ENCODE measurements around the gene CRHR1. TPM values are rescaled to one million over a fixed set of nuclear protein-coding genes. Genes with fewer than 3 reads are reported as not detected.

CRHR1 gene
- total RNA-seq, 4 donors from 2014 or later, result not detected

DNA sequence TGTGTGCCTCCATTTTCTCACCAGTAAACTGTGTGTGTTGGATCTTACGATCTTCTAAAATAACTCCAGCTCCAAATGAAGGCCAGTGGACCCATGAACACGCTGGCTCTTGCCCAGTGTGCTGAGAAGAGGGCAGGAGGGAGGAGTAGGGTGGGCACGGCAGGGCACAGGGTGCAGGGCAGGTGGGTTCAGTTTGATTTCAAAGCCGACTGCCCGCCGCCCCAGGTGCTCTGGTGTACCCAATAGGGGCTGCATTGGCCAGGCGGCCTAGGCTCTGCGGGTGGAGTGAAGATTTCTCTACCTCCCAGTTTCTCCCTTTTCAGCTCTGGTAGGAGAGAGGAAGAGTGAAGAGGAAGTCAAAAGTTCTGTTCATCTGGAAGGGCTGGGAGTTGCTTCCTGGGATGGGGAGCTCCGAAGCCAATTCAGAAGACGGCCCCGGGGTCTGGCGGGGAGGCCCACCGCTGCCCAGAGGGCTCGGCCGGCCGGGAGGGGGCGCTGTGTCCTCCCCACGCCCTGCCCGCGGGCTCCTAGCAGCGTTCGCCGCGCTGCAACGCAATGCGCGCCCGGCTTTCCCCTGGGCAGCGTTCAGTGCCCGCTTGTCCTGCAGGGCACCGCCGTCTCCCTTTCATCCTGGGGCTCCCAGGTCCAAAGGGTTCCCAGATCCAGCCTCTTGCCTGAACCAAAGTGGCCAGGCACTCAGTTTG lies 1.1 kb upstream of the CRHR1 start:
- Histone ChIP-seq H3K27me3 (peaks cover 81% of the 10 kb centered on the region), H3K4me1 (peaks cover 8 to 24% (median 23%) of the 10 kb centered on the region in 4 donors), H3K9me3 (no peaks in the 10 kb centered on the region), H3K4me3 (peak overlapping the region in 2 of 4 donors; percentile 34 to 53), H3K27ac (no peak overlapping the region), H3K36me3 (no peaks in the 10 kb centered on the region)
- in situ Hi-C loops (cut with MboI; ENCODE audit: low pct_ligation_motif_present in 1 of 4, low pct_unique_long_range_greater_than_20kb in 1 of 4, low sequenced_read_pairs in 3 of 4), result no loop called here
- intact Hi-C loops (cut with DNase I; ENCODE audit: low total_unique reads), result no loop called here
- WGBS, 2 donors (ENCODE audit: low coverage in 1 of 2), result 31% methylated on average over 20 of the region's 32 CpGs; no CpG with 5 or more reads in 1 of the 2 donors
- no peak for DNase-seq
- TF ChIP-seq POLR2A (IDR thresholded peaks at IDR 0.05) (no peak), EP300 (IDR thresholded peaks at IDR 0.05; ENCODE audit: low read depth) (no peak), POLR2AphosphoS5 (IDR thresholded peaks at IDR 0.05) (no peak)
- TF ChIP-seq, protein P1, sequence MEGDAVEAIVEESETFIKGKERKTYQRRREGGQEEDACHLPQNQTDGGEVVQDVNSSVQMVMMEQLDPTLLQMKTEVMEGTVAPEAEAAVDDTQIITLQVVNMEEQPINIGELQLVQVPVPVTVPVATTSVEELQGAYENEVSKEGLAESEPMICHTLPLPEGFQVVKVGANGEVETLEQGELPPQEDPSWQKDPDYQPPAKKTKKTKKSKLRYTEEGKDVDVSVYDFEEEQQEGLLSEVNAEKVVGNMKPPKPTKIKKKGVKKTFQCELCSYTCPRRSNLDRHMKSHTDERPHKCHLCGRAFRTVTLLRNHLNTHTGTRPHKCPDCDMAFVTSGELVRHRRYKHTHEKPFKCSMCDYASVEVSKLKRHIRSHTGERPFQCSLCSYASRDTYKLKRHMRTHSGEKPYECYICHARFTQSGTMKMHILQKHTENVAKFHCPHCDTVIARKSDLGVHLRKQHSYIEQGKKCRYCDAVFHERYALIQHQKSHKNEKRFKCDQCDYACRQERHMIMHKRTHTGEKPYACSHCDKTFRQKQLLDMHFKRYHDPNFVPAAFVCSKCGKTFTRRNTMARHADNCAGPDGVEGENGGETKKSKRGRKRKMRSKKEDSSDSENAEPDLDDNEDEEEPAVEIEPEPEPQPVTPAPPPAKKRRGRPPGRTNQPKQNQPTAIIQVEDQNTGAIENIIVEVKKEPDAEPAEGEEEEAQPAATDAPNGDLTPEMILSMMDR (IDR thresholded peaks at IDR 0.05), result peak in 3 of 5 experiments; percentile 26 to 41 (median 39)

DNA sequence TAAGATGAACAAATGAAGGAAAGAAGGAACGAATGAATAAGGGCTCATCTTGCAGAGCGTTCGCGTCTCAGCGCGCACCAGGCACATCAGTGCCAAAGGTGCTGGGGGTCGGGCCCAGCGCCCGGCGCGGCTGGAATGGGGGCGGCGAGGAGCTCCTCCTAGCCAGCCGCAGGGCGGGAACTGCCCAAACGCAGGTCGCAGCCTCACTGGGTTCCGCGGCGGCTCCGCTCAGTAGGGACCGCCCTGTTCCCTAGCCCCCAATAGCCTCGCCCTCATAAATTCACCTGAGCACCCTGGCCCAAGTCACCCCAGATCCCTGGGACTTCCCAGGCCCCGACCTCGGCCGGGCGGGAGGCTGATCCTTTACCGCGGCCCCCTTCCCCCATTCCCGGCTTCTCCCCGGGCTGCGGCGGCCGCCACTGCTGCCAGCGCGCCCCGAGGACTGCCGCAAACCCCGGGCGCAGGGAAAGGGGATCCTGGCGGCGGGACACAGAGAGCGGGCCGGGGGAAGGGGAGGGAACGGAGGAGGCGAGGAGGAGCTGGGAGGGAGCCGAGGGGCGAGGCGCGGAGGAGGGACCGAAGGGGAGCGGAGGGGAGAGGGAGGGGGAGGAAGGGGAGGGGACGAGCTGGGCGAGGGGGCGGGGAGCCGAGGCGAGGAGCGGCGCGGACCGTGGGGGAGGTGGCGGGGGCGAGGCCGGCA lies 377 bp upstream of the CRHR1 start:
- Histone ChIP-seq H3K36me3 (no peaks in the 10 kb centered on the region), H3K4me3 (peak overlapping the region; percentile 16 to 53 (median 26)), H3K4me1 (peaks cover 8 to 24% (median 23%) of the 10 kb centered on the region in 4 donors), H3K27ac (no peak overlapping the region), H3K9me3 (no peaks in the 10 kb centered on the region), H3K27me3 (peaks cover 88% of the 10 kb centered on the region)
- in situ Hi-C loops (cut with MboI; ENCODE audit: low pct_ligation_motif_present in 1 of 4, low pct_unique_long_range_greater_than_20kb in 1 of 4, low sequenced_read_pairs in 3 of 4) (no loop called here), intact Hi-C loops (cut with DNase I; ENCODE audit: low total_unique reads) (no loop called here)
- DNase-seq, result no peak
- TF ChIP-seq, protein P1 (IDR thresholded peaks at IDR 0.05), result no peak
- TF ChIP-seq EP300 (IDR thresholded peaks at IDR 0.05; ENCODE audit: low read depth) (no peak), POLR2AphosphoS5 (IDR thresholded peaks at IDR 0.05) (no peak), POLR2A (IDR thresholded peaks at IDR 0.05) (no peak)
- 2% methylated on average over 57 of the region's 64 CpGs; no CpG with 5 or more reads in 1 of the 2 donors for WGBS, 2 donors (ENCODE audit: low coverage in 1 of 2)

DNA sequence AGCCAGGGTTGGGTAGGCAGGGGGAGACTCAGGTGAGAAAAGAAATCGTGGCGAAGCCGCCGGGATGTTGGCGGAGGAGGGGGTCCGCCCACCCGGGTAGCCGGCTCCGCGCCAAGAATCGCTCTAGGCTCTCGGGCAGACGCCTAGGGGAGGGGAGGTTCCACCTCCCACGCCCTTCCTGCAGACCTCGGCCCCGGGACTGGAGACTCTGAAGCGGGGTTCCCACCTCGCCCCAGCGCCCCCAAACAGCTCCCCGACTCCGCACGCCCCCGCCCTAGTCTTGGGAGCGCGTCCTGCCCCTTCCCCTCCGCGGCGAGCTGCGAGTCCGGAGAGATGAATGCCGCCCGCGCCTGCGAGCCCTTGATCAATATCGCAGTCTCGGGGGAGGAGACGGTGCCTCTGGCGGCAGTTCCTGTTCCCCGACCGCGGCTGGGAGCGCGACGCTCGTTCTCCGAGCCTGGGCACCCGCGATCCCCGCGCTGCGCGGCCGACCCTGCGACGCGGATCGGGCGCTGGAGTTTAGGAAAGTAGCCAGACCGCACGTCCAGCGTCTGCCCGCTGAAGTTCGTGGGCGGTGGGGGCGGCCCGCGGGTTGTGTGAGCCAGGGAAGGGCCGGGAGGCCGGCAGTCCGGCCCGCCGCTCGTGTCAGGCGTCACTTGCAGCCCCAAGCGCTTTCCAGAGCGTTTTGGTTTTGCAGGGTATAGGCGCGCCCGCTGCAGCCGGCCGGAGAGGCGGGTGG lies 790 bp downstream of the CRHR1 start:
- in situ Hi-C loops (cut with MboI; ENCODE audit: low pct_ligation_motif_present in 1 of 4, low pct_unique_long_range_greater_than_20kb in 1 of 4, low sequenced_read_pairs in 3 of 4), result no loop called here
- no peaks in the 10 kb centered on the region for H3K36me3 ChIP-seq
- TF ChIP-seq EP300 (IDR thresholded peaks at IDR 0.05; ENCODE audit: low read depth), result no peak
- TF ChIP-seq, protein P1 (IDR thresholded peaks at IDR 0.05), result no peak
- H3K4me1 ChIP-seq, result peaks cover 8 to 24% (median 23%) of the 10 kb centered on the region in 4 donors
- no peak for DNase-seq
- H3K27ac ChIP-seq, result no peak overlapping the region
- 1% methylated on average over 50 of the region's 82 CpGs; no CpG with 5 or more reads in 1 of the 2 donors for WGBS, 2 donors (ENCODE audit: low coverage in 1 of 2)
- intact Hi-C loops (cut with DNase I; ENCODE audit: low total_unique reads), result no loop called here
- no peaks in the 10 kb centered on the region for H3K9me3 ChIP-seq
- peak overlapping the region in 3 of 4 donors; percentile 18 to 53 (median 34) for H3K4me3 ChIP-seq
- peaks cover 96% of the 10 kb centered on the region for H3K27me3 ChIP-seq
